ENCODE data around the gene PRR29. TPM values are rescaled to one million over a fixed set of nuclear protein-coding genes. Genes with fewer than 3 reads are reported as not detected.

Gene PRR29
- total RNA-seq, 6 experiments from 2014 or later: 0.17 to 0.27 (median 0.19) TPM; not detected in 3

GRCh38 chr17:63984651-63985386, 13.3 kb upstream of the PRR29 start:
- peak; percentile 87 for DNase-seq
- Mint-ChIP-seq H3K27me3 (ENCODE audit: insufficient read depth) (peaks cover 4% of the 10 kb centered on the region), H3K4me3 (no peak overlapping the region), H3K4me1 (ENCODE audit: low read depth) (peaks cover 30% of the 10 kb centered on the region), H3K9me3 (peaks cover 13% of the 10 kb centered on the region), H3K36me3 (ENCODE audit: low read depth) (peaks cover 12% of the 10 kb centered on the region), H3K27ac (peak overlapping the region; percentile 38; the same call in 1 of the 2 replicates)
- TF ChIP-seq CTCF (IDR thresholded peaks at IDR 0.05): no peak

- no peak for TF ChIP-seq CTCF (IDR thresholded peaks at IDR 0.05)
- H3K4me1 Mint-ChIP-seq (ENCODE audit: low read depth): peaks cover 22% of the 10 kb centered on the region
- H3K4me3 Mint-ChIP-seq: no peak overlapping the region
- peaks cover 7% of the 10 kb centered on the region for H3K27me3 Mint-ChIP-seq (ENCODE audit: insufficient read depth)
- DNase-seq: no peak
- peak overlapping the region; percentile 38; the same call in 1 of the 2 replicates for H3K27ac Mint-ChIP-seq
- peaks cover 13% of the 10 kb centered on the region for H3K9me3 Mint-ChIP-seq
- H3K36me3 Mint-ChIP-seq (ENCODE audit: low read depth): peaks cover 12% of the 10 kb centered on the region
These were observed 12.6 kb upstream of the PRR29 start for GRCh38 chr17:63985387-63986140.

GRCh38 chr17:63986821-63987220, 11.3 kb upstream of the PRR29 start:
- Mint-ChIP-seq H3K36me3 (ENCODE audit: low read depth) (peaks cover 10% of the 10 kb centered on the region), H3K4me1 (ENCODE audit: low read depth) (peaks cover 19% of the 10 kb centered on the region), H3K4me3 (no peak overlapping the region), H3K27me3 (ENCODE audit: insufficient read depth) (peaks cover 14% of the 10 kb centered on the region), H3K27ac (no peak overlapping the region), H3K9me3 (peaks cover 10% of the 10 kb centered on the region)
- TF ChIP-seq CTCF (IDR thresholded peaks at IDR 0.05): no peak
- DNase-seq: no peak

- Mint-ChIP-seq H3K36me3 (ENCODE audit: low read depth) (peaks cover 5% of the 10 kb centered on the region), H3K4me1 (ENCODE audit: low read depth) (peaks cover 19% of the 10 kb centered on the region), H3K27me3 (ENCODE audit: insufficient read depth) (peaks cover 20% of the 10 kb centered on the region), H3K4me3 (no peak overlapping the region), H3K27ac (no peak overlapping the region), H3K9me3 (peaks cover 5% of the 10 kb centered on the region)
- DNase-seq: no peak
- TF ChIP-seq CTCF (IDR thresholded peaks at IDR 0.05): no peak
These were observed 10.7 kb upstream of the PRR29 start for GRCh38 chr17:63987221-63988126.

GRCh38 chr17:63988127-63988478, 10.0 kb upstream of the PRR29 start:
- Mint-ChIP-seq H3K9me3 (no peaks in the 10 kb centered on the region), H3K4me1 (ENCODE audit: low read depth) (peaks cover 19% of the 10 kb centered on the region), H3K27me3 (ENCODE audit: insufficient read depth) (peaks cover 23% of the 10 kb centered on the region), H3K27ac (no peak overlapping the region), H3K36me3 (ENCODE audit: low read depth) (no peaks in the 10 kb centered on the region; the same call in 1 of the 2 replicates), H3K4me3 (no peak overlapping the region)
- TF ChIP-seq CTCF (IDR thresholded peaks at IDR 0.05): no peak
- no peak for DNase-seq
